CD4-positive, alpha-beta T cell treated with Interferon alpha-2 for 1 hour (primary cell): ENCODE measurements around the gene KYAT1.
"Not testable (repeated sequence)": the region's sequence is repeated elsewhere in the genome, so short reads cannot be mapped to it uniquely, and the experiment has no call there.

Experiments
- DNase-seq, 2 donors: peaks; one replicate each; pipeline ENCODE4 v3.0.0-alpha.2; 2020 to 2022

The KYAT1 gene

DNA sequence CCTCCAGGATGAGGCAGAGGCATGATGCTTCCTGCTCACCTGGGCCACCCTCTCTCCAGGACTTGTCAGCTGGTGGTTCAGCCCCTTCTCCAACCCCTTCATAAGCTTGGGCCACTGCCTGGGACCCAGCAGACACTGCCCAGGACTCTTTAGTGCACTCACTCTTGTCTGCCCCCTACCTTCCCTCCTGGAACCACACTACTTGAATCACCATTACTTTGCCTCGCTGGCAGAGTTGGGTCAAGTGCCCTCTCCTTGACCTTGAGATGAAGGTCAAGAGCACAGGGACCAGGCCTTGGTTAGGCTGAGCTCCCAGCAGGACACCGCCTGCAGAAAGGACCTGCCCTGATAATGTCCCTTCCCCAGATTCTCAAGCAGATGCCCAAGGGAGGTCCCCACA lies 71.9 kb downstream of the KYAT1 start:
- no peak for DNase-seq

DNA sequence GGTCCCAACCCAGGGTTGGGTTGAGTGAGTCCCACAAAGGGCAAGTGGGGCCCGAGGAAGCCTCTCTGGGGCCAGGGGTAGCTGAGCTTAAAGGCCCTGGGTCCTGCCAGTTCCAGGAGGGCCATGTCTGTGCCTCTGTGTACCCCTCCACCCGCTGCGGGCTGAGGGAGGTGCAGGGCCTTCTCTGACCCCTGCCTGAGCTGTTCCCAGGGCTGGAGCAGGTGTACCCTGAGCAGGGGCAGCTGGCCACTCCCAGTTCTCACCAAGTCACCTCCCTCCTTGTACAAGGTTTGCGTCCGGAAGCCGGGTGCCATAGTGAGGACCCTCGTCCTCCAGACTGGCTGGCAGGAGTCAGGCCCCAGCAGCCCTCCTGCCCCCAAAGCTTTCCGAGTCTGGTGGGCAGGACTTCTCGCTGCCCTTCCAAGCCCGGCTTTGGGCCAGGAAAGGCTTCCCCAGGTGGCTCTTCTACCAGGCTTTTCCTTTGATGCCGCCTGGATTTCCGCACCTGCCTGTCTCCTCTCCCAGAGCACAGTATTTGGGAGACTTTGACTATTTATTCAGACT lies 72.6 kb downstream of the KYAT1 start:
- DNase-seq: no peak

GRCh38 chr9:128808543-128808942 lies 73.2 kb downstream of the KYAT1 start:
- no peak for DNase-seq

GRCh38 chr9:128807827-128808226 lies 73.9 kb downstream of the KYAT1 start:
- DNase-seq: no peak

- DNase-seq: no peak
Observed at GRCh38 chr9:128805661-128806060, 76.1 kb downstream of the KYAT1 start.

GRCh38 chr9:128802482-128802881 lies 79.3 kb downstream of the KYAT1 start:
- no peak for DNase-seq

DNA sequence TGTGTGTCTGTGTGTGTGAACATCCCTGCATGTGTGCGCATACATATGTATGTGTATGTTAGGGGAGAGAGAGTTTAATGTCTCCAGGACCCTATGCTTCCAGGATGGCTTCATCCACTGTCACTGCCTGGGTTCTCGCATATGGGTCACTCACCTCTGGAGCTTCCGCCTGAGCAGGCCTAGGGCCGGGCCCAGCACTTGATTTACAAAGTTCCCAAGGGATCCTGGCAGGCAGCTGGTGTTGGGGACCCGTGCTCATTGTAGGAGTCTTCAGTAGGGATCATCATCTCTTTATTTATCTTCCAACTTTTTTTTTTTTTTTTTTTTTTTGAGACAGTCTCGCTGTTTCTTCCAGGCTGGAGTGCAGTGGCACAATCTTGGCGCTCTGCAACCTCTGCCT lies 81.7 kb downstream of the KYAT1 start:
- no peak for DNase-seq

- DNase-seq: no peak
Observed at GRCh38 chr9:128798896-128799295, 82.9 kb downstream of the KYAT1 start.

DNA sequence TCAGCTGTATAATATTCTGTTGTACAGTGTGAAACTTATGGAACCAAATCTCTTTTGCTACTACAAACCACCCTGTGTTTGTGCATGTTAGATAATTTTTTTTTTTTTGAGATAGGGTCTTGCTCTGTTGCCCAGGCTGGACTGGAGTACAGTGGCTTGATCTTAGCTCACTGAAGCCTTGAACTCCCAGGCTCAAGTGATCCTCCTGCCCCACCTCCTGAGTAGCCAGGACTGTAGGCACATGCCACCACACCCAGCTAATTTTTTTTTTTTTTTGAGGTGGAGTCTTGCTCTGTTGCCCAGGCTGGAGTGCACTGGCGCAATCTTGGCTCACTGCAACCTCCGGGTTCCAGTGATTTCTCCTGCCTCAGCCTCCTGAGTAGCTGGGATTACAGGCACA lies 86.8 kb downstream of the KYAT1 start:
- not testable (repeated sequence) for DNase-seq

GRCh38 chr9:128792978-128793686 lies 88.6 kb downstream of the KYAT1 start:
- DNase-seq: no peak

DNA sequence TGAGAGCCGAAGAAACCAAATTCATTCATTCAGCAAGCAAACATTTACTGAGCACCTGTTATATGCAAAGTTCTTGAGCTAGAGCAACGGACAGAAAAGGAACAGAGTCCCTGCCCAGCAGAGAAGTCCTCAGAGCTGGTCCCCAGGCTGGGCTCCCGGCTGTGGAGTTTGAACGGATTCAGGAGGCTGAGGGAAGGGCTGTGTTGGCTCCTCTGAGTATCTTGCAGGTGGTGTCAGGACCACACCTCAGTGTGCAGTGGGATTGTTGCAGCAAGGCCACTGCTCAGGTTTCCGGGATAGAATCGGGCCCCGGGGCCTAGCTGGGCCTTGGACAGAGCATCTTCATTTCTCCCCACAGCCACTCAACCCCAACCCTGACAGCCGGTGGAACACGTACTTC lies 89.6 kb downstream of the KYAT1 start:
- no peak for DNase-seq

GRCh38 chr9:128790536-128790935 lies 91.2 kb downstream of the KYAT1 start:
- DNase-seq: no peak

- no peak for DNase-seq
Observed at GRCh38 chr9:128788445-128788844, 93.3 kb downstream of the KYAT1 start.

DNA sequence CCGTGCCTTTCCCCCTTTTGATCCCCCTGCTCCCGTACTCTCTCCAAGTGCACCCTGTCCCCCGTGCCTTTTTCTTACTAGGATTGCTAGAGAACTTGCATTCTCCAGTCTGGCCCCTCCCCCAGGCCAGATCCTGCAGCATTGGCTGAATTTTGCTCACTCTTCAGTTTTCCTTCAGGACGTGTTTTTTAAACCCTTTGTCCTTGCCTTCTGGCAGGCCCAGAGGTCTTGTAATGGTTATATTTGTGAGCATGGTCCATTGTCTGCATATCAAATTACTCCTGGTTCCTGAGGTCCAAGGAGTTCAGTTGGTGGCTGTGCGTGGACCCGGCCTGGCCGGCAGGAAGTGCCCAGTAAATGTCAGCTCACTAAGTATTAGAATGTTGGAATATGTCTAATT lies 94.1 kb downstream of the KYAT1 start:
- no peak for DNase-seq

DNA sequence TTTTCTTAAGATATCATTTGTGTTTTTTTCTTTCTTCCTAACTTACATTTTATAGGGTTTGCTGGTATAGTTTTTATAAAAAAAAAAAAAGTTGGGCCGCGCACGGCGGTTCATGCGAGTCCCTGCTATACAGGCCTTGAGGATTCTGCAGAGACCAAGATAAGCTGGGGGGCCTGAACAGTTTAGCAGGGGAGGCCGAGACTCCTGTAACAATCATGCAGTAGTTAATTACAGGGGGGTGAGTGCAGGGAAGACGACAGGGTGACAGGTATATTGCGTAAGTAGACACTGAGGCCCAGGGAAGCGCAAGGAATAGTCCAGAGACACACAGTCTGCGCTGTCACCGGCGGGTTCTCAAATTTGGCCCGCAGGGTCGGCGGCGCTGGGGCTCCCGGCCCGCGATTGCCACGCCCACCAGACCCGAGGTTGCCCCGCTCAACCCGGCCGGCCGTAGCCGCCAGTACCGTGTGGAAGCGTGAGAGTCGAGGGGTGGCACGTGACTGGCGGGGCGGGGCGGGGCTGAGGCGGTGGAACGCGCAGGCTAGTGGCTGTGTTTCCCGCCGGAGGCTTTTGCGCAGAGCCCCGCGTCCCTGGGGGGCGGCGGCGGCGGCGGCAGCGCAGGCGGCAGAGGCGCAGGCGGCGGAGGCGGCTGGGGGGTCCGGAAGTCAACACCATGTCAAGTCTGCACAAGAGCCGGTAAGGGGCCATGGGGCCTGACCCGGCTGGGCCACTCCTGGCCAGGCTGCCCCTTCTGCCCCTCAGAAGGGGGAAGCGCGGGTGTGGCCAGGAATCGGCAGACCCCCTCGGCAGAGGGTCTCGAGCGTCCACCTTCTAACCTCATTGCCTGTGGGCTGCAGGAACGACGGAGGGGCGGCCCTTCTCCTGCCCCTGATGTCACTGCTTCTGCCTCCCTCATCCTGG lies 94.8 kb downstream of the KYAT1 start, which contains the start of gene TBC1D13:
Gene TBC1D13, plus strand, starts transcription at position 573 of the 921 bp plus-strand sequence. Its CDS starts 101 bp downstream, at position 674.
- DNase-seq: peak; percentile 87 to 93

DNA sequence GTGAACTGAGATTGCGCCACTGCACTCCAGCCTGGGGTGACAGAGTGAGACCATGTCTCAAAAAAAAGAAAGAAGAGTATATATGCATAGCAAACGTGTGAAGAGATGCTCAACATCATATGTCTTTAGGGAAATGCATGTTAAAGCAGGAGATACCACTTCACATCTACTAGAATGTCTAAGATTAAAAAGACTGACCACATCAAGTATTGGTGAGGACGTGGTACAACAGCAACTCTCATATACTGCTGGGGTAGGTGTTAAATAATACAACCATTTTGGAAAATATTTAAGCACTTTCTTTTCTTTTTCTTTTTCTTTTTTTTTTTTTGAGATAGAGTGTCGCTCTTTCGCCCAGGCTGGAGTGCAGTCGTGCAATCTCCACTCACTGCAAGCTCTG lies 96.3 kb downstream of the KYAT1 start:
- no peak for DNase-seq
